AG10803 (cell line): ENCODE measurements around the gene BMPR1B.

ENCODE experiments used
- DNase-seq: peaks from one replicate; pipeline ENCODE4 v3.0.0; 2010; ENCODE audit warnings: low read depth
- H3K4me3 ChIP-seq: 2 replicates; pipeline ENCODE4 v1.5.1; 2011; ENCODE audit warnings: mild to moderate bottlenecking, low read length, control low read depth
- CTCF ChIP-seq: conservative IDR thresholded peaks from 2 replicates; pipeline ENCODE4 v1.5.1; 2011; ENCODE audit warnings: mild to moderate bottlenecking, low read length, control low read depth, inconsistent platforms

Gene BMPR1B

GRCh38 chr4:95085124-95085833 lies 327.5 kb downstream of the BMPR1B start:
- H3K4me3 ChIP-seq, result no peak overlapping the region
- no peak for TF ChIP-seq CTCF
- no peak for DNase-seq

GRCh38 chr4:95086551-95086950 lies 328.8 kb downstream of the BMPR1B start:
- no peak for TF ChIP-seq CTCF
- H3K4me3 ChIP-seq, result no peak overlapping the region
- DNase-seq, result no peak

- no peak for DNase-seq
Observed at GRCh38 chr4:95087657-95088455, 330.1 kb downstream of the BMPR1B start.

GRCh38 chr4:95091272-95091671 lies 333.5 kb downstream of the BMPR1B start:
- no peak overlapping the region for H3K4me3 ChIP-seq
- peak; percentile 57 for DNase-seq

More at GRCh38 chr4:95087657-95088455, 330.1 kb downstream of the BMPR1B start:
- H3K4me3 ChIP-seq, result no peak overlapping the region
- TF ChIP-seq CTCF, result no peak

GRCh38 chr4:95092766-95093165 lies 335.0 kb downstream of the BMPR1B start:
- no peak for TF ChIP-seq CTCF
- no peak for DNase-seq
- H3K4me3 ChIP-seq, result no peak overlapping the region

More at GRCh38 chr4:95091272-95091671, 333.5 kb downstream of the BMPR1B start:
- no peak for TF ChIP-seq CTCF

- no peak for DNase-seq
- TF ChIP-seq CTCF, result no peak
- no peak overlapping the region for H3K4me3 ChIP-seq
Observed at GRCh38 chr4:95093460-95093859, 335.7 kb downstream of the BMPR1B start.
